Measurements from ENCODE around the gene ITIH3. TPM values are rescaled to one million over a fixed set of nuclear protein-coding genes. Genes with fewer than 3 reads are reported as not detected.

Gene ITIH3
- total and polyA plus RNA-seq, 5 experiments from 2014 or later: 0.40 TPM; not detected in 4

GRCh38 chr3:52846432-52846965 is 51.9 kb downstream of the ITIH3 start:
- POLR2A ChIA-PET: no interaction called here
- DNase-seq: no peak
- no peak for ATAC-seq
- Mint-ChIP-seq H3K27ac (peak overlapping the region in 1 of 10 donors; percentile 48), H3K36me3 (peaks cover 0 to 47% (median 8%) of the 10 kb centered on the region in 3 donors), H3K4me1 (peaks cover 0 to 4% (median 0%) of the 10 kb centered on the region in 4 donors), H3K4me3 (no peak overlapping the region), H3K9me3 (no peaks in the 10 kb centered on the region), H3K27me3 (no peaks in the 10 kb centered on the region)

GRCh38 chr3:52847241-52847640 is 52.6 kb downstream of the ITIH3 start:
- Mint-ChIP-seq H3K9me3 (no peaks in the 10 kb centered on the region), H3K4me1 (peaks cover 0 to 5% (median 0%) of the 10 kb centered on the region in 4 donors), H3K36me3 (peaks cover 0 to 47% (median 10%) of the 10 kb centered on the region in 3 donors), H3K4me3 (no peak overlapping the region), H3K27ac (no peak overlapping the region), H3K27me3 (no peaks in the 10 kb centered on the region)
- DNase-seq (no peak), ATAC-seq (no peak)
- POLR2A ChIA-PET: no interaction called here

GRCh38 chr3:52847726-52848125 is 53.1 kb downstream of the ITIH3 start:
- peaks cover 0 to 47% (median 7%) of the 10 kb centered on the region in 3 donors for H3K36me3 Mint-ChIP-seq
- H3K4me1 Mint-ChIP-seq: peaks cover 0 to 5% (median 0%) of the 10 kb centered on the region in 4 donors
- H3K4me3 Mint-ChIP-seq: no peak overlapping the region
- POLR2A ChIA-PET: no interaction called here
- DNase-seq (no peak), ATAC-seq (no peak)
- H3K9me3 Mint-ChIP-seq: no peaks in the 10 kb centered on the region
- H3K27me3 Mint-ChIP-seq: no peaks in the 10 kb centered on the region
- H3K27ac Mint-ChIP-seq: peak overlapping the region in 1 of 10 donors; percentile 60

- DNase-seq (no peak), ATAC-seq (no peak)
- H3K4me3 Mint-ChIP-seq: no peak overlapping the region
- POLR2A ChIA-PET: no interaction called here
- H3K27me3 Mint-ChIP-seq: no peaks in the 10 kb centered on the region
- H3K9me3 Mint-ChIP-seq: no peaks in the 10 kb centered on the region
- H3K4me1 Mint-ChIP-seq: peaks cover 0 to 5% (median 0%) of the 10 kb centered on the region in 4 donors
- H3K27ac Mint-ChIP-seq: no peak overlapping the region
- H3K36me3 Mint-ChIP-seq: peaks cover 0 to 52% (median 7%) of the 10 kb centered on the region in 3 donors
Measured at GRCh38 chr3:52848617-52849016, 54.0 kb downstream of the ITIH3 start.

GRCh38 chr3:52849656-52850055 is 55.1 kb downstream of the ITIH3 start:
- peak overlapping the region in 1 of 10 donors; percentile 41 for H3K27ac Mint-ChIP-seq
- DNase-seq: no peak
- H3K9me3 Mint-ChIP-seq: no peaks in the 10 kb centered on the region
- peaks cover 0 to 4% (median 0%) of the 10 kb centered on the region in 4 donors for H3K4me1 Mint-ChIP-seq
- no peak overlapping the region for H3K4me3 Mint-ChIP-seq
- ATAC-seq: no peak
- H3K27me3 Mint-ChIP-seq: no peaks in the 10 kb centered on the region
- peaks cover 0 to 47% (median 5%) of the 10 kb centered on the region in 3 donors for H3K36me3 Mint-ChIP-seq
- POLR2A ChIA-PET: no interaction called here

GRCh38 chr3:52851348-52851747 is 56.8 kb downstream of the ITIH3 start:
- Mint-ChIP-seq H3K27me3 (no peaks in the 10 kb centered on the region), H3K9me3 (no peaks in the 10 kb centered on the region), H3K4me1 (peaks cover 0 to 3% (median under 1%) of the 10 kb centered on the region in 4 donors), H3K4me3 (no peak overlapping the region), H3K27ac (peak overlapping the region in 1 of 10 donors; percentile 40), H3K36me3 (peaks cover 0 to 51% (median 5%) of the 10 kb centered on the region in 3 donors)
- DNase-seq (peak in 5 of 10 donors; percentile 4 to 28 (median 23)), ATAC-seq (peak; percentile 49 to 53)
- POLR2A ChIA-PET: interaction anchor here (0.5 kb wide), 1 partner anchor 135 kb away, joined by 4 read pairs; no protein-coding TSS in a partner anchor

- no peak overlapping the region for H3K27ac Mint-ChIP-seq
- no peaks in the 10 kb centered on the region for H3K27me3 Mint-ChIP-seq
- POLR2A ChIA-PET: no interaction called here
- no peak for ATAC-seq
- H3K4me1 Mint-ChIP-seq: peaks cover 0 to 3% (median under 1%) of the 10 kb centered on the region in 4 donors
- no peak for DNase-seq
- H3K36me3 Mint-ChIP-seq: peaks cover 0 to 52% (median 5%) of the 10 kb centered on the region in 3 donors
- H3K9me3 Mint-ChIP-seq: no peaks in the 10 kb centered on the region
- H3K4me3 Mint-ChIP-seq: no peak overlapping the region
Measured at GRCh38 chr3:52852419-52852818, 57.8 kb downstream of the ITIH3 start.

GRCh38 chr3:52854013-52854412 is 59.4 kb downstream of the ITIH3 start:
- no peak overlapping the region for H3K4me3 Mint-ChIP-seq
- no peak overlapping the region for H3K27ac Mint-ChIP-seq
- no peaks in the 10 kb centered on the region for H3K9me3 Mint-ChIP-seq
- H3K27me3 Mint-ChIP-seq: no peaks in the 10 kb centered on the region
- DNase-seq: no peak
- POLR2A ChIA-PET: interaction anchor here (0.6 kb wide), 1 partner anchor 229 kb away, joined by 10 read pairs; no protein-coding TSS in a partner anchor
- H3K4me1 Mint-ChIP-seq: peaks cover 0 to 5% (median under 1%) of the 10 kb centered on the region in 4 donors
- no peak for ATAC-seq
- peaks cover 0 to 41% (median 5%) of the 10 kb centered on the region in 3 donors for H3K36me3 Mint-ChIP-seq

- ATAC-seq (no peak), DNase-seq (no peak)
- H3K4me3 Mint-ChIP-seq: no peak overlapping the region
- H3K27ac Mint-ChIP-seq: no peak overlapping the region
- POLR2A ChIA-PET: no interaction called here
- H3K9me3 Mint-ChIP-seq: no peaks in the 10 kb centered on the region
- H3K27me3 Mint-ChIP-seq: no peaks in the 10 kb centered on the region
- peaks cover 0 to 28% (median 5%) of the 10 kb centered on the region in 3 donors for H3K36me3 Mint-ChIP-seq
- H3K4me1 Mint-ChIP-seq: peaks cover 0 to 13% (median 8%) of the 10 kb centered on the region in 4 donors
Measured at GRCh38 chr3:52856666-52857065, 62.1 kb downstream of the ITIH3 start.

GRCh38 chr3:52857133-52857532 is 62.5 kb downstream of the ITIH3 start:
- Mint-ChIP-seq H3K9me3 (no peaks in the 10 kb centered on the region), H3K36me3 (peaks cover 0 to 24% (median 2%) of the 10 kb centered on the region in 3 donors), H3K4me1 (peaks cover 0 to 17% (median 10%) of the 10 kb centered on the region in 4 donors), H3K4me3 (no peak overlapping the region), H3K27ac (no peak overlapping the region), H3K27me3 (no peaks in the 10 kb centered on the region)
- DNase-seq (no peak), ATAC-seq (no peak)
- POLR2A ChIA-PET: no interaction called here

GRCh38 chr3:52857864-52858263 is 63.3 kb downstream of the ITIH3 start:
- H3K36me3 Mint-ChIP-seq: peaks cover 0 to 16% (median 0%) of the 10 kb centered on the region in 3 donors
- H3K27ac Mint-ChIP-seq: no peak overlapping the region
- H3K4me1 Mint-ChIP-seq: peaks cover 0 to 24% (median 11%) of the 10 kb centered on the region in 4 donors
- ATAC-seq (no peak), DNase-seq (no peak)
- H3K27me3 Mint-ChIP-seq: no peaks in the 10 kb centered on the region
- H3K4me3 Mint-ChIP-seq: no peak overlapping the region
- no peaks in the 10 kb centered on the region for H3K9me3 Mint-ChIP-seq
- POLR2A ChIA-PET: no interaction called here
